HEK293T (cell line): ENCODE measurements around the gene FGFR3.

Experiments used
- ARNT ChIP-seq: fragments of 450-650 bp; IDR thresholded peaks from 2 replicates; pipeline ENCODE4 v1.6.1; 2017; ENCODE audit warnings: mild to moderate bottlenecking
- BHLHE40 ChIP-seq: fragments of 450-650 bp; IDR thresholded peaks from 2 replicates; pipeline ENCODE4 v1.6.1; 2016; ENCODE audit warnings: mild to moderate bottlenecking, moderate library complexity, borderline replicate concordance
- CTBP1 ChIP-seq: fragments of 450-650 bp; IDR thresholded peaks from 2 replicates; pipeline ENCODE4 v1.6.1; 2016; ENCODE audit warnings: borderline replicate concordance
- ELF4 ChIP-seq: fragments of 450-650 bp; IDR thresholded peaks from 2 replicates; pipeline ENCODE4 v1.6.1; 2017; ENCODE audit warnings: antibody characterized with exemption
- FOXA1 ChIP-seq: fragments of 450-650 bp; IDR thresholded peaks from 2 replicates; pipeline ENCODE4 v1.6.1; 2016; ENCODE audit warnings: mild to moderate bottlenecking
- FOXK2 ChIP-seq: fragments of 450-650 bp; IDR thresholded peaks from 2 replicates; pipeline ENCODE4 v1.6.1; 2016; ENCODE audit warnings: mild to moderate bottlenecking
- FOXM1 ChIP-seq: fragments of 450-650 bp; IDR thresholded peaks from 2 replicates; pipeline ENCODE4 v1.6.1; 2017; ENCODE audit warnings: mild to moderate bottlenecking, borderline replicate concordance
- HDGF ChIP-seq: fragments of 450-650 bp; IDR thresholded peaks from 2 replicates; pipeline ENCODE4 v1.6.1; 2017; ENCODE audit warnings: antibody characterized with exemption, borderline replicate concordance
- L3MBTL2 ChIP-seq: fragments of 450-650 bp; conservative IDR thresholded peaks from 2 replicates; pipeline ENCODE4 v1.6.1; 2016; ENCODE audit warnings: mild to moderate bottlenecking
- LEF1 ChIP-seq: fragments of 450-650 bp; IDR thresholded peaks from 2 replicates; pipeline ENCODE4 v1.6.1; 2017; ENCODE audit warnings: mild to moderate bottlenecking, borderline replicate concordance
- NFRKB ChIP-seq: fragments of 450-650 bp; IDR thresholded peaks from 2 replicates; pipeline ENCODE4 v1.6.1; 2016; ENCODE audit warnings: mild to moderate bottlenecking, moderate library complexity
- PKNOX1 ChIP-seq: fragments of 450-650 bp; IDR thresholded peaks from 2 replicates; pipeline ENCODE4 v1.6.1; 2016
- SP1 ChIP-seq: fragments of 450-650 bp; IDR thresholded peaks from 2 replicates; pipeline ENCODE4 v1.6.1; 2017
- ZNF384 ChIP-seq: fragments of 450-650 bp; IDR thresholded peaks from 2 replicates; pipeline ENCODE4 v1.6.1; 2016

GRCh38 chr4:1743551-1743950, 49.5 kb upstream of the FGFR3 start:
- TF ChIP-seq FOXK2: no peak
- no peak for TF ChIP-seq HDGF
- no peak for TF ChIP-seq FOXA1
- no peak for TF ChIP-seq CTBP1
- no peak for TF ChIP-seq ELF4
- TF ChIP-seq PKNOX1: no peak
- no peak for TF ChIP-seq BHLHE40
- no peak for TF ChIP-seq SP1
- TF ChIP-seq FOXM1: no peak
- no peak for TF ChIP-seq ZNF384
- no peak for TF ChIP-seq ARNT
- no peak for TF ChIP-seq NFRKB
- TF ChIP-seq L3MBTL2: no peak
- no peak for TF ChIP-seq LEF1
